GM18526 (cell line): Measurements from ENCODE around the gene SLC2A6.

Source experiments
- POLR2A ChIP-seq: IDR thresholded peaks from 3 replicates; pipeline ENCODE4 v1.6.1; 2011; ENCODE audit not compliant: insufficient read length; ENCODE audit errors: extremely low read depth

SLC2A6 gene

DNA sequence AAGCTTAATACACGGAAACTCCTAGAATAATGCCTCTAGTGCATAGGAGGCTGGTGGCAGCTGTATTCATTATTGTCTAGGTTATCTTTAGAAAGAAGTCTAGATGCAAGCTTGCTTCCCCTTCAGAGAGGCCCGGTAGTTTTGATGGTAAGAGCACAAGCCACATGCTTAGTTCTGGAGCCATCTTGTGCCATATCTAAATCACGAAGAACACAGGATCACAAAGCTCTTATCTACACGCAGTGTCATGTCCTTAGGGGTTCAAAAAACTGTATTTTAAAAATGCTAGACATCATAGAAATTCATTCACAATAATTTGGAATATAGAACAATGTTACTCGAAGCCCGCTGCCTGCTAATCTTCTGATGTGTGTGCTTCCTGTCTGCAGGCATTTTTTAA lies 12.9 kb downstream of the SLC2A6 start:
- no peak for TF ChIP-seq POLR2A

DNA sequence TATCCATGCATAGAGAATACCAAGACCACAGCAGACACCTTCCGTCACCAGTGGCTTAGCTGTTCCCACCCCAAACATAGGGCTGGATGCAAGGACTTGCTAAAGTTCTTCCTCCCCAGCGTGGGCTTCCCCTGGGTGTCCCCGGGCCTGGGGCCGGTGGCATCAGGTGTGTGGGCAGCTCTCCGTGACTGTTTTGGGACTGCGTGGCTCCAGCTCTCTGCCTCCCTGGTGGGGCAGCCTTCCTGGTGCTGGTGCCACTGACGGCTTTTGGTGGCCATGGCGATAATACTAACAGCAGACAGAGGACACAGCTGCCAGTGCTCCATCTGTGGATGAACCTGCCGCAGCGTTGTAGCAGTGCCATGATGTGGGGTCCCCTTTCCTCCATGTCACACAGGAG lies 14.3 kb downstream of the SLC2A6 start:
- TF ChIP-seq POLR2A: no peak

DNA sequence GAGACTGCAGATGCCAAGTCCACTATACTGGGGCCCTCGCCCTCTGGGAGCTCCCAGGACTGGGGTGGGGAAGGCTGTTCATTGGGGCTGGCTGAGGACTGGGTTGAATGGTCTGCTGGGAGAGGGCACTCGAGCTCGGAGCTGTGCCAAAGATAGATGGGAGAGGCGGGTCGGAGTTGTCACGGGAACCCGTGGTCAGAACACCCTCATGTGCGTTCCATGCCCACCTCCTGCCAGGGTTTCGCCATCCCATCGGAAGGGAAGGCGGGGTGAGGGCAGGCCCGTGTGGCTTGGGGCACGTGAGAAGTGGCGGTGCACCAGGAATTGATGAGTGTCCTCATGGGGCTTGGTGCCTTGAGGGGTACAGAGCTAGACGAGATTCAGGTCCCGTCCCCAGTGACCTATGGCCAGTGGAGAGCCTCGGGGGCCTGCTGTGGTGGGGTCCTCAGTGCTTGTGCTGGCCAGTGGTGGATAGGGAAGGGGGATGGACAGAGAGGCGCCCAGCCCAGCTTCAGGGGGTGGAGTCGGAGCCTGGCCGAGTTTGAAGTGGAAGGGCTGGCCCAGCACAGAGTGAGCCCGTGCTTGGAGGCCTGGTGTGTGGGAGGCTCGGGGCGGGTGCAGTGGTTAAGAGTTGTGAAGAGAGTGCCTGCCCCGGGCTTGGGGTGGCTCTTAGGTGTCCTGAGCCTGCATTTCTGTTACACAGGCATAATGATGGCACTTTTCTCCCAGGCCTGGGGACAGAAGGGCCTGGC lies 14.9 kb downstream of the SLC2A6 start:
- no peak for TF ChIP-seq POLR2A

DNA sequence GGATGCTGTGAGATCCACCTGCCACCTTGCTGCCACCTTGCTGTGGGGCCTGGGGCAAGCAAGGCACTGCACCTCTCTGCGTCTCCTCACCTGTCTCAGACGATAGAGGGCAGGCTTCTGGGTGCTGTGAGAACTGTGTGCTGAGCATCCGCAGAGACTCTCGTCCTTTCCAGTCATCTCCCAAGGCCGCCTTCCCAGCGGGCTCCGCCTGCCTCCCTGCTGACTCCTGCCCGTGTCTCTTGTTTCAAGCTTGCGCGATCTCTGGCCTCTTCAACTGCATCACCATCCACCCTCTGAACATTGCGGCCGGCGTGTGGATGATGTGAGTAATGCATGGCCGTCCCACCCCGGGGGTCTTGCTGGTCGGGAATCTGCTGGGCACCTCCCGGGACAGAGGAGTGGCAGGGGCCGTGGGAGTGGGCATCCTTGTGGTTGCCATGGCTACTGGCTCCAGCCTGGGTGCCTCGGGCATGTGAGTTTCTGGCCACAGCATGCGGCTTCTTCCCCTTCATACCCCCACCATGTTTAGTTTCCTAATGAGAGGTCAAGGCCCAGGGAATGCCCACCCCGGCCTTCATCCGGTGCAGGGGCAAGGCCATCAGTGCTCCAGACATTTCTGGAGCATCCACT lies 15.6 kb downstream of the SLC2A6 start:
- TF ChIP-seq POLR2A: no peak

GRCh38 chr9:133461975-133462374 lies 16.9 kb downstream of the SLC2A6 start:
- no peak for TF ChIP-seq POLR2A

DNA sequence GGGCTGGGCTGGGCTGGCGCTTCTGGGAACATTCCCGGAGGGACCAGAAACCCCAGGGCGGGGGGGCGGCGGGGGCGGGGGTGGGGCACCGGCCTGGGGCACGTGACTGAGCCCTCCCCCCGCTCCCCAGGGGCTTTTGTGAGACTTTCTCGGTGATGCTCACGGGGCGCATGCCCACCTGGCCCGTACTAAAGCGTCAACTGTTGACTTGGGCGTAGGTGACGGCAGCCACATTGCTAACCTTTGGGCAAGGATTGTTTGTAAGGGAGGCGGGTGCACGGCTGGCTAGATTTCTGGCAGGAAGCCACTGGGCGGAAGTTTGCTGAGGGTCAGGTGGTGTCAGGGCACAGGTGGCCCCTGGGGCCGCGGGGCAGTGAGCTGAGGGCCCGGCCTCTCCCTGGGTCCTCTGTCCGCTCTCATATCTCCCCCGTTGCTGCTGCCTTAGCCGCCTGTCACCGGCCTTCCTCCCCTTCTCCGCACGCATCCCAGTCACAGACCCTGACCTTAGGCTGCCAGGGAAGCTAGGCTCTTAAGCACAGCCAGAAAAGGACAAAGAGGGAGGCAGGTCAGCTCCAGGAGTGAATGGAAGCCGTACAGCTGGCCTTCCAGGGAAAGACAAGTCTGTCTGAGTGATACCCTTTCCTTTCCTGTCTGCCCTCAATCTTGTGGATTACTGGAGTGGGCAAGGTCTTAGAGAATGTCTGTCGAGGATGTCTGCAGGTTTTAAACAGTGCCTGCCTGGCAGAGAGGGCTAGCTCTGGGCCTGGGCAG lies 18.3 kb downstream of the SLC2A6 start:
- TF ChIP-seq POLR2A: no peak

GRCh38 chr9:133459476-133460404 lies 19.2 kb downstream of the SLC2A6 start, which contains the start of gene CACFD1:
Gene CACFD1, plus strand, starts transcription at chr9:133459978. Its CDS starts 89 bp downstream, at chr9:133460067.
- TF ChIP-seq POLR2A: peak; percentile 54

DNA sequence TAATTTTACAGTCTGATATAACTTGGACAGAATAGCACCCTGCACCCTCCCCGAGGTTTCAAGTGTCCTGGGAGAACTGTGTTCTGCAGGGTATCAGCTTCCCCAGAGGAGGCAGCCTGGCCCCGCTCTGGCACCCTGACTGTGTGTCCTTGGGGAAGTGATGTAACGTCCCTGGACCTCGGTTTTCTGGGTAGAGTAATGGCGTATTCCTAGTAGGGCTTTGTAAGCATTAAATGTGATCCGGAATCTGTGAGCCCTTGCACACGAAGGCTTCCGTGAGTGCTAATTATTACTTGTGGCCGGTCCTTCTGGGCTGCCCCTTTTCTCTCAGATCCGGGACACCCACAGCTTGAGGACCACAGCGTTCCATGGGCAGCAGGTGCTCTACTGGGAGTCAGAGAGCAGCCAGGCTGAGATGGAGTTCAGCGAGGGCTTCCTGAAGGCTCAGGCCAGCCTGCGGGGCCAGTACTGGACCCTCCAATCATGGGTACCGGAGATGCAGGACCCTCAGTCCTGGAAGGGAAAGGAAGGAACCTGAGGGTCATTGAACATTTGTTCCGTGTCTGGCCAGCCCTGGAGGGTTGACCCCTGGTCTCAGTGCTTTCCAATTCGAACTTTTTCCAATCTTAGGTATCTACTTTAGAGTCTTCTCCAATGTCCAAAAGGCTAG lies 20.1 kb downstream of the SLC2A6 start:
- no peak for TF ChIP-seq POLR2A

GRCh38 chr9:133457748-133458147 lies 21.2 kb downstream of the SLC2A6 start:
- no peak for TF ChIP-seq POLR2A

- TF ChIP-seq POLR2A: no peak
Measured at GRCh38 chr9:133457233-133457632, 21.7 kb downstream of the SLC2A6 start.

DNA sequence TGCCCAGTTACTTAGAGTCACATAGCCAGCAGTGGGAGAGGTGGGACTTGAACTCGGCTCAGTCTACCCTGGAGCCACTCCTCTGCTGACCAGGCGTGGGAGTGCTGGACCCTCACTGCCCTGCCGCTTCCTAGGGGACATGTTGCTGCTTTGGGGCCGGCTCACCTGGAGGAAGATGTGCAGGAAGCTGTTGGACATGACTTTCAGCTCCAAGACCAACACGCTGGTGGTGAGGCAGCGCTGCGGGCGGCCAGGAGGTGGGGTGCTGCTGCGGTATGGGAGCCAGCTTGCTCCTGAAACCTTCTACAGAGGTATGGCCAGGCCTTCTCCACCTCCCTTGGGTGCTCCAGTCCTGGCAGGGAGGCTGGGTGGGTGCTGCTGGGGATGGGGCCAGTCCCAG lies 22.5 kb downstream of the SLC2A6 start:
- TF ChIP-seq POLR2A: no peak

GRCh38 chr9:133455936-133456335 lies 23.0 kb downstream of the SLC2A6 start:
- no peak for TF ChIP-seq POLR2A

DNA sequence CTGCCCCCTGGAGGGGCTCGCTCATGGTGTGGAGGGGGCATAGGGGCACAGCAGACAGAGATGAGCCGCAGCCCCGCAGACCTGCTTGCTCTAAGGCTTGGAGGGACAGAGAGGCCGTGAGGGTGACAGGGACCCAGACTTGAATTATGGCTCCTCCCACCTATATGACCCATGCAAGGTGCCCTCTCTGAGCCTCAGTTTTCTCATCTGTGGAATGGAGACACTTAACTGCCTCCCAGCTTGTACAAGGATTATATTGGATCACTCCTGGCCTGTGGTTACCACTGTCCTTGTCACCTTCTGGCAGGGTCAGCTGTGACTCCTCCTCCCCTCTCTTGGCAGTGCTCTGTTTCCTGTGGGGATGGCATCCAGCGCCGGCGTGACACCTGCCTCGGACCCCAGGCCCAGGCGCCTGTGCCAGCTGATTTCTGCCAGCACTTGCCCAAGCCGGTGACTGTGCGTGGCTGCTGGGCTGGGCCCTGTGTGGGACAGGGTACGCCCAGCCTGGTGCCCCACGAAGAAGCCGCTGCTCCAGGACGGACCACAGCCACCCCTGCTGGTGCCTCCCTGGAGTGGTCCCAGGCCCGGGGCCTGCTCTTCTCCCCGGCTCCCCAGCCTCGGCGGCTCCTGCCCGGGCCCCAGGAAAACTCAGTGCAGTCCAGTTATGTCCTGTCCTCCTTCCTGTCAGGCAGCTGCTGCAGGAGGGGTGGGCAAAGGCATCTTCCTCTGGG lies 23.8 kb downstream of the SLC2A6 start:
- TF ChIP-seq POLR2A: no peak

GRCh38 chr9:133454325-133454724 lies 24.6 kb downstream of the SLC2A6 start:
- no peak for TF ChIP-seq POLR2A
